GM19239 (cell line): ENCODE measurements around the gene DLG2.
"Not testable (repeated sequence)": the region's sequence is repeated elsewhere in the genome, so short reads cannot be mapped to it uniquely, and the experiment has no call there.

Experiments
- DNase-seq: peaks from one replicate; pipeline ENCODE4 v3.0.0; 2011; ENCODE audit warnings: low spot score; ENCODE audit not compliant: insufficient read length
- FAIRE-seq: peaks from 2 replicates; lab custom pipeline; 2011; peaks lifted over from hg19 to GRCh38; lab: Jason Lieb, UNC

The DLG2 gene

DNA sequence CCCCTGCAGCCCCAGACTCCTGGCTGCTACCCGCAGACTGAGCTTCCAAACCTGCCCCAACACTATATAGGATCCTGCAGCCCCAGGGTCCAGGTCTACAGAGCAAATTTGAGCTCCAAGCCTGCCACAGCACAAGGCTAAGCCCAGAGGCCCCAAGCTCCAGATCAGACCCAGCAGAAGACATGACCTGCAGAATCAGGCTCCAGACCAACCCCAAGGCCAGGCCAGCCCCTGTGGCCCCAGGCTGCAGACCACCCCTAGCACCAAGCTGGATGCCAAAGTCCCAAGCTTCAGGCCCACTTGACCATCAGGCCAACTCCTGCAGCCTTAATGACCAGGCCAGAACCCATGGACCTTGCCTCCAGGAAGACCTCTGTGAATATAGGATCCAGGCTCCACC lies 145.3 kb downstream of the DLG2 start:
- FAIRE-seq (no peak), DNase-seq (no peak)

GRCh38 chr11:85475660-85476517 lies 151.3 kb downstream of the DLG2 start:
- DNase-seq: no peak
- FAIRE-seq: no peak

GRCh38 chr11:85472953-85473352 lies 154.2 kb downstream of the DLG2 start:
- DNase-seq (no peak), FAIRE-seq (no peak)

DNA sequence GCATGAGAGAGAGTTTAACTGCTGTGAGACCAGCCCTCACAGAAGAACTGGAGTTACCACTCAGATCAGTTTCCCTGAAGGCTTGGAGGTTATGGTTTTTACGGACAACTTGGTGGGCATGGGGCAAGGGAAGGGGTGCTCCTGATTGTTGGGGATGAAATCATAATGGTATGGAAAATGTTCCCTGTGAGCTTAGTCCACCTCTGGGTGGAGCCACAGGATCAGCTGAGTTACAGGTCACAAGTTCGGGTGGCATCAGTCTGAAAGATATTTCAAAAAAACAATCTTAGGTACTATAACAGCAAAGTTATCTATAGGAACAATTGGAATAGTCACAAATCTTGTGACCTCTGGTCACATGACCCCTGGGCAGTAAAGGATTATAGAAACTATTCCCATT lies 162.9 kb downstream of the DLG2 start:
- DNase-seq (no peak), FAIRE-seq (no peak)

DNA sequence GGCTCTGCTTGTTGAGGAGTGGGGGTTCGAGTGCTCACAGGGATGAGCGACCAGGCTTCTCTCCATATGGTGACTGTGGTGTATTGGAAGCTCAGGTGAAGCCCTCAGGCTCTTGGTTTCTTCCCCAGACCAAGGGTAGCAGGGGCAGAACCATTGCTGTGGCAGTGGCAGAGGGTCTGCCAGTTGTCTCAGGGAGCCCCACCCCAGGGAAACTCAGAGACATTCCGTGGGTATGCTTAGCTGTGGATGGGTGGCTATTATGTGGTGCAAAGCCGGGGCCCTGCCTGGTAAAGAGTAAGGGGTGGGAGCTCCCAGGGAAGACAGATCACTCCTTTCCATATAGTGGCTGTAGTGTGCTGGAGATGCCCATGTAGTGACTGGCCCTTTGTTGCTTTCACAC lies 167.8 kb downstream of the DLG2 start:
- DNase-seq (no peak), FAIRE-seq (no peak)

DNA sequence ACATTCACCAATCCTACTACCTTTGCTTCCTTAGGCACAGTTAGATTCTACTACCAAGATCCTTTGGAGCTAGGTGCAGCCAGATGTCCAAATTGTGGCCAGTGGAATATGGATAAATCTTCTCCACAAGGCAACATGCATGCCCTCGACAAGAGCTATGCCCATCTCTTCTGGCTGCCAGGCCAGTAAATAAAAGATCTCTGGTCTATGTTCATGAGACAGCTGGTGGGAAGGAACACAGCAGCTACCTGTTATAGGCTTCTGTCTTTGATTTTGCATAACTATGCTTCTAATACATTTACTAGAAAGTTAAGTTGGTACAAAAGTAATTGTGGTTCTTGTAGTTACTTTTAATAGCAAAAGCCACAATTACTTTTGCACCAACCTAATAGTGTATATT lies 182.7 kb downstream of the DLG2 start:
- DNase-seq: no peak
- no peak for FAIRE-seq

GRCh38 chr11:85440273-85440672 lies 186.9 kb downstream of the DLG2 start:
- FAIRE-seq: no peak
- DNase-seq: no peak

DNA sequence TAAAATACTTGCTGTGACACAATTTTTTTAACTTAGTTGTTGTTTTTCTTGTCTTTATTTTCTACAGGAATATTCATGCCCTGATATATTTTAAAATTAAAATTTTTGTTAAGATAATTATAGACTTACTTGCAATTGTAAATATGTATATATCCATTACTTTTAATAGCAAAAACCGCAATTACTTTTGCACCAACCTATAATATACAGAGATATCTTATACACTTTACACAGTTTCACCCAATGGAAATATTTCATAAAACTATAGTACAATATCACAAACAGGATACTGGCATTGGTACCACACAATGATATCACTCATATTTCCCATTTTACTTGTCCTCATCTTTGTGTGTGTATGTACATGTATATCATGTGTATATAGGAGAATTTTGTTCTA lies 188.8 kb downstream of the DLG2 start:
- DNase-seq: no peak
- FAIRE-seq: no peak

- no peak for DNase-seq
- no peak for FAIRE-seq
These were observed 195.8 kb downstream of the DLG2 start for GRCh38 chr11:85431319-85431718.

DNA sequence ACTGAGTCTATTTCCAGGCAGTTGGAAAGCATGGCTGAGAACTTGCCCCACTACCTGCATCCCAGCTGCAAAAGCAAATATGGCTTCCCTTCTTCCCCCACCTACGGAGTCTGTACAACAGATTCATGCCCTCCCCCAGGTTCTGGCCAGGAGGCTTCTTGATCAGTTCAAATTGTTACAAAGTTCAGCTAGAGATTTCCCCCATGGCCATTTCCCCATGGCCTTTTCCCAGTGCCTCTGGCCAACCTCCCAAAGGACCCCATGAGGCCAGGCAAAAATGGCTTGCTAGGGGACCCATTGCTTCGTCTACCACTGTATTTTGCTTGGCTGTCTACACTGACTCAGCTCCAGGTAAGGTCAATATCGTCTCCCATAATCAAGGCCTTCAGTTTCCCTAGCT lies 203.3 kb downstream of the DLG2 start:
- FAIRE-seq: no peak

DNA sequence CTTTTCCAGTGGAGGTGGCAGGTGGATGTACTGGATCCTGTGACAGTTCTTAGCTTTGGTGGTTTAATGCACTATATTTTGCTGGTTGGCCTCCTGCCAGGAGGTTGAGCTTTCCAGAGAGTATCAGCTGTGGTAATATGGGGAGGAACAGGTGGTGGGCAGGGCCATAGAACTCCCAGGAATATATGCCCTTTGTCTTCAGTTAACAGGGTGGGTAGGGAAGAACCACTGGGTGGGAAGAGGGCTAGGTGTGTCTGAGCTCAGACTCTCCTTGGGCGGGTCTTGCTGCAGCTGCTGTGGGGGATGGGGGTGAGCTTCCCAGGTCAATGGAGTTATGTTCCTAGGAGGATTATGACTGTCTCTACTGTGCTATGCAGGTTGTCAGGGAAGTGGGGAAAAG lies 203.8 kb downstream of the DLG2 start:
- no peak for DNase-seq
- FAIRE-seq: no peak

More for the DNA sequence above, 203.3 kb downstream of the DLG2 start:
- no peak for DNase-seq

GRCh38 chr11:85414175-85414574 lies 213.0 kb downstream of the DLG2 start:
- no peak for FAIRE-seq
- DNase-seq: no peak

DNA sequence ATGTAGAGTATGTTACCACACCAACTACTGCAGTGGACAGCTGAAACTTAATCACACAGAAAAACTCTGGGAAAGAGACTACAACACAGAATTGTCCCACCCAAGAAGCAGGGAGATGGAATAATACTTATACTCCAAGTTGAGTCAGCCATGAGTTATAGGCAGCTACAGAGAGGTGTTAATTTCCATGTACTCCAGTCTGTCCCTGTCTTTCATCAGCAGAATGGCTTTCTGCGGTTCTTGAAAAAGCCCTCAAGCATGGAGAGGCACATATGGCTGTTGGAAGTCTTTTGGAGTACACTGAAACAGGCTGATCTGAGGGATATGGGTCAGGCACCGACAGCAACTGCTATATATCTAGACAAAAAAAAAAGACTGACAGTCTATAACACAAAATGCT lies 219.5 kb downstream of the DLG2 start:
- no peak for DNase-seq
- no peak for FAIRE-seq

GRCh38 chr11:85406841-85407240 lies 220.3 kb downstream of the DLG2 start:
- FAIRE-seq: no peak

DNA sequence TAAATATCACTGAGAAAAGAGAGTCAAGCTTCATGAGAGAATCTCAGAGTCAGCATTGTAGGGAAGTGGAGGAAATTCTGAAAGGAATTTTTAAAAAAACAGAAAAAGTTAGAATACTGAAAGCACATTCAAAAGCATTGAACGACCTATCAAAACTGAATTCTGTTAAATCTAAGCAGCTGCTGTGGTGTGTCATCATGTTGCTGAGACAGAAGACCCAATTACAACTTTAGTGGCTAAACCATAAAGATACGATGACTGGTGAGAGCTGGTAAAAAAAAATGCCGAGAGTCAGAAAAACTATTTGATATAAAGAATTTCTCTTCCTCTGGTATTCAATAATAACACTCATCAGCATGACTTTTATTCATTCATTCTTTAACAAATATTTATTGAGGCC lies 220.8 kb downstream of the DLG2 start:
- FAIRE-seq (no peak), DNase-seq (no peak)

More at GRCh38 chr11:85406841-85407240, 220.3 kb downstream of the DLG2 start:
- DNase-seq: no peak

DNA sequence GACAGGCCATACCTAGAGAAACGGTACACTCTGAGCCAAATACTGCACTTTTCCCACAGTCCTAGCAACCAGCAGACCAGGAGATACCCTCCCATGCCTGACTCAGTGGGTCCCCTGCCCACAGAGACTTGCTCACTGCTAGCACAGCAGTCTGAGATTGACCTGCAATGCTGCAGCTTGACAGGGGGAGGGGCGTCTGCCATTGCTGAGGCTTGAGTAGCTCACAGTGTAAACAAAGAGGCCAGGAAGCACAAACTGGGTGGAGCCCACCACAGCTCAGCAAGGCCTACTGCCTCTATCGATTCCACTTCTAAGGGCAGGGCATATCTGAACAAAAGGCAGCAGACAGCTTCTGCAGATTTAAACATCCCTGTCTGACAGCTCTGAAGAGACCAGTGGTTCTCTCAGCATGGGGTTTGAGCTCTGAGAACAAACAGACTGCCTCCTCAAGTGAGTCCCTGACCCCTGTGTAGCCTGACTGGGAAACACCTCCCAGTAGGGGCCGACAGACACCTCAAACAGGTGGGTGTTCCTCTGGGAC lies 231.6 kb downstream of the DLG2 start:
- DNase-seq, FAIRE-seq: not testable (repeated sequence)

- no peak for FAIRE-seq
These were observed 232.9 kb downstream of the DLG2 start for GRCh38 chr11:85394283-85394682.

DNA sequence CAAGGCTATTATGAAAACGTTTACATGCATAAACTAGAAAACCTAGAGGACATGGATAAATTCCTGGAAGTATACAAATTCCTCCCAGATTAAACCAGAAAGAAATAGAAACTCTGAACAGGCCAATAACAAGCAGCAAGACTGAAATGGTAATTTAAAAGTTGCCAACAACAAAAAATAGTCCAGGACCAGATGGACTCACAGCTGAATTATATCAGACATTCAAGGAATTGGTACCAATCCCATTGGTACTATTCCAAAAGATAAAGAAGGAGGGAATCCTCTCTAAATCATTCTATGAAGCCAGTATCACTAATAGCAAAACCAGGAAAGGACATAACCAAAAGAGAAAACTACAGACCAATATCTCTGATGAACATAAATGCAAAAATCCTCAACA lies 236.0 kb downstream of the DLG2 start:
- no peak for DNase-seq
- no peak for FAIRE-seq

More at GRCh38 chr11:85394283-85394682, 232.9 kb downstream of the DLG2 start:
- no peak for DNase-seq

DNA sequence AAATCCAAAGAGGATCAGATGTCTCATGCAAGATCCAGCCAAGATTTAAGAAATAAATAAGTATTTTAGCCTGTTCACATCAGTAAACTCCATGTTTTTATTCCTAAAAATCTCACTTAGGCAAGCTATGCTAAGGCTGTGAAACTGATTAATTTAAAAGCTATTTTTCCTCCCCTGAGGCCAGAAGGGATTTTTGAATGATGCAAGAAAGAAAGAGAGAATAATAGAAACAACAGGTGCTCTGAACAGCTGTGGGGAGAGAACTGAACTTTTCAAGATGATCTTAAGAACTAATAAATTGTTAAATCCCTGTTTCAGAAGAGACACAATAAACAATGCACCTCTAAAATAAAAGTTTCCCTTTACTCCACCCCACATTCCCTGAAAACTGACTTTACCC lies 241.6 kb downstream of the DLG2 start:
- DNase-seq (no peak), FAIRE-seq (no peak)

DNA sequence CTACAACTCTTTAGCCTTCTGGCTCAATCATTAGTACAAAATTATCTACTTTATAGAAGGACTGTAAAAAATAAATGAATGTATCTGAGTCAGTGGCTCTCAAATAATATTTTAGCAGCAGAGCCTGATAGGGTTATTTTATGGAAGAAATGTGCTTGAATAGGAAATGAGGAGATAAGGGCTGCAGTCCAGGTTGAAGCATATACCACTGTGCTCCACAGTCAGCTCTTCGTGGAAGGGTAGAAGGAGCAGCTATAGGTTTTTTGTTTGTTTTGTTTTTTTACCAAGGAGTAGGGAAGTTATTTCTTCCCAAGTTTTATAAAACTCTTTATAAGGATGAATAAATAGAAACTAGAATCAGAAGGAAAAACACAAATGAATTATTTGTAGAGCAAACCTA lies 242.0 kb downstream of the DLG2 start:
- no peak for FAIRE-seq
- DNase-seq: no peak

DNA sequence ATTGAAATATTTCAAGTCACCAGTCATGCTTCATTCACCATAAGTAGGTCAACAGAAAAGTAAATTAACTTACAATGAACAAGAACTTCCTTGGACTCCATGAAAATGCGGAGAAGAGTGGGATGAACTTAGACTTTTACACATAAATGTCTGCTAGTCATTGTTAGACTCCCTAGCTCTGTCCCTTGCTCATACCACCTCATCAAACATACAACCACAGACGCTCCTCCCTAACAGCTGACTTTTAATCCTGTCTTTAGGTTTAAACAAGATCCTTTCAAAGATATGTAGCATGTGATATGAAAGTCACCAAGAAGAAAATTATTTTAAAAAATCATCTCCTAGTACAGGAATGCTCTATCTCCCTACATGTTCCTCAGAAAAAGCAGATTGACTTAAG lies 248.1 kb downstream of the DLG2 start:
- DNase-seq: no peak
- no peak for FAIRE-seq

- no peak for DNase-seq
- FAIRE-seq: no peak
These were observed 249.2 kb downstream of the DLG2 start for GRCh38 chr11:85377901-85378300.
